ENCODE results near the gene PITPNM1.
A peak's percentile ranks its signal among the peaks of the same experiment; 100 is the strongest.

The PITPNM1 gene

DNA sequence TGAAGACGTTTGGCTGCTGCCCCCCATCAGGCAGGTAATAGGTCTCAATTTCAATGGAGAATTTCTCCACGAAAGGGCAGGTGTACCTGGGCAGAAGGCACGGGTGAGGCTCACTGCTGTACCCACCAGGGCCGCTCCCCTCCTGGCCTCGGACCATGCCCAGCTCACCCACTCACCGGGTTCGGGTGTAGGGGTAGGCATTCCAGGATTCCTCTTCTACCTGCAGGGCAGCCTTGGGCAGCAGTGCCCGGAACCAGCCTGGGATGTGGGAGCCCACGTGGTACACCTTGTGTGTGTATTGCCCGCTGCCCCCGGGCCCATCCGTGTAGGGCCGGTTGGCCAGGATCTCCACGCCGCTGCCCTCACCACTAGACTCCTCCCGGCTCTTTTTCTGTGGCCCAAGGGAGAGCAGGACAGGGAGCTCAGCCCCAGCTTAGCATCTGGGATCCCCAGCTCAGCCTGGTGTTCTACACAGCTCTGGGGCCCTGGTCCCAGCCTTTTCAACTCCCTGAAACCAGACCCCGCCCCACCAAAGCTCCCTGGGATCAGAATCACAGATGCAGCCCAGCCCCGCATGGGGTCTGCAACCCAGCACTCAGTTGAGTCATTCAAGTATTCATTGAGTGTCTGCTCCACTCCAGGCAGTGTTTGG is 2.7 kb downstream of the PITPNM1 start:
- Histone ChIP-seq H3K9me3 (ENCODE audit: insufficient read depth, low read length) (no peaks in the 10 kb centered on the region), H3K27me3 (ENCODE audit: insufficient read depth, insufficient read length) (peaks cover 8% of the 10 kb centered on the region), H3K4me1 (ENCODE audit: insufficient read depth, insufficient read length) (peaks cover 39% of the 10 kb centered on the region), H3K36me3 (ENCODE audit: insufficient read depth, insufficient read length, low read length) (peaks cover 67% of the 10 kb centered on the region), H3K9ac (ENCODE audit: insufficient read length, low read depth) (no peak overlapping the region), H3K4me3 (ENCODE audit: insufficient read length, low read depth) (no peak overlapping the region)
- TF ChIP-seq ZNF274 (IDR thresholded peaks at IDR 0.05; ENCODE audit: low read depth, low read length) (no peak), YY1 (IDR thresholded peaks at IDR 0.05; ENCODE audit: insufficient read depth, insufficient read length) (no peak), SUZ12 (IDR thresholded peaks at IDR 0.05; ENCODE audit: extremely low read depth, insufficient read depth, insufficient read length) (no peak)
- DNase-seq (ENCODE audit: low read depth, low spot score): no peak

DNA sequence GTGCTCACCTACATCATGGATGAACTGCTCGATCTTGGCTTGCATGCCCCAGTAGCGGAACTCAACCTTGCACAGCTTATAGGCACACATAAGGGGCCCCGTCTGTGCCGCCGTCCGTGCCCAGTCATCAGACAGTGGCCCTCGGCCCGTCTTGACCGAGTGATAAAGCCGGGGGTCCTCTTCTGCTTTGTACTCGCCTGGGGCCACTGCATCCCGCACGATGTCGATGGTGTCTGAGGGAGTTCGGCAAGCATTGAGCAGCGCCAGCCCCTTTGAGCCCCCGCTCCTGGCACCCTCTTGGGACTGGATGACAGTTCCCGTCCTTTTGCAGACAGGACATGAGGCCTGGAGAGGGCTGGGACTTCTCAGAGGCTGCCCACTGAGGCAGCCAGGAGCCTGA is 3.3 kb downstream of the PITPNM1 start:
- no peak overlapping the region for H3K4me3 ChIP-seq (ENCODE audit: insufficient read length, low read depth)
- peaks cover 8% of the 10 kb centered on the region for H3K27me3 ChIP-seq (ENCODE audit: insufficient read depth, insufficient read length)
- TF ChIP-seq YY1 (IDR thresholded peaks at IDR 0.05; ENCODE audit: insufficient read depth, insufficient read length): no peak
- TF ChIP-seq SUZ12 (IDR thresholded peaks at IDR 0.05; ENCODE audit: extremely low read depth, insufficient read depth, insufficient read length): no peak
- no peak for TF ChIP-seq ZNF274 (IDR thresholded peaks at IDR 0.05; ENCODE audit: low read depth, low read length)
- peaks cover 68% of the 10 kb centered on the region for H3K36me3 ChIP-seq (ENCODE audit: insufficient read depth, insufficient read length, low read length)
- no peaks in the 10 kb centered on the region for H3K9me3 ChIP-seq (ENCODE audit: insufficient read depth, low read length)
- DNase-seq (ENCODE audit: low read depth, low spot score): no peak
- no peak overlapping the region for H3K9ac ChIP-seq (ENCODE audit: insufficient read length, low read depth)
- H3K4me1 ChIP-seq (ENCODE audit: insufficient read depth, insufficient read length): peaks cover 37% of the 10 kb centered on the region

DNA sequence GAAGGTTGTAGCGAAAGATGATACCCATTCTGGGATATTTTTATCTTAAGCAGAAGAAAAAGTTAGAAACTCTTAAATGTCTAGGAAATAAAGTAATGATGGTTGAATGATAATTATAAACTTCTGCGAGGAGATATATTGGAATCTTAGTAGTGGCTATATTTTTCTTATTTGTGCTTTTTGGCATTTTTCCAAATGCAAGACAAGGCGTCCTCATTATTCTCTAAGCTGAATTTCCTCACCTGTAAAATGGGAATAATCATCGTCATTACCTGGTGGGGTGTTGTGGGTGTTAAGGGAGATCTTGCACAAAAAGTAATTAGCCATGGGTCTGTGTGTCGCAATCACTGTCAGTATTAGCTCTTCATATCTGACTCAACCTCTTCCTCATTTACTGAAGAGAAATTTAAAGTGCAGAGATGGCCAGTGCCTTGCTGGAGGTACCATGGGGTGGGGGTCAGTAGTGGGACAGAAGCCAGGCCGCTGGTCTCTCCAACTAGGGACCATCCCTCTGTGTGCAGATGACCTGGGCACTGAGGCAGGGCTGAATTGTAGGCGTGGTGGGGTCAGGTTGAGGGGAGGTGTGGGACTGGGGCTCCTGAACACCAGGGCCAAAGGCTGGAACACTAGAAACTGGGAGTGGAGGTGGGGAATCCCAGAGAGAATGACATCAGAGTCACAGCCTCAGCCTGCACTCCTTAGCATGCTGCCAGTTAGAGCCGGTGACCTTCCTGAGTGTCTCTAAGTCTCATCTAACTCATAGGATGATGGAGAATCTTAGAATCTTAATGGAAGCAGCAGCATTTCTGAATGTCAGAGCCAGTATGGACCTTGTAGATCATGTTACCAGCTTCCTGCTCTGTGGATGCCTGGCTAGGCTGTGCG is 4.1 kb downstream of the PITPNM1 start:
- Histone ChIP-seq H3K4me3 (ENCODE audit: insufficient read length, low read depth) (no peak overlapping the region), H3K9ac (ENCODE audit: insufficient read length, low read depth) (peak overlapping the region; percentile 34), H3K36me3 (ENCODE audit: insufficient read depth, insufficient read length, low read length) (peaks cover 69% of the 10 kb centered on the region), H3K4me1 (ENCODE audit: insufficient read depth, insufficient read length) (peaks cover 32% of the 10 kb centered on the region), H3K9me3 (ENCODE audit: insufficient read depth, low read length) (no peaks in the 10 kb centered on the region), H3K27me3 (ENCODE audit: insufficient read depth, insufficient read length) (peaks cover 8% of the 10 kb centered on the region)
- DNase-seq (ENCODE audit: low read depth, low spot score): no peak
- TF ChIP-seq YY1 (IDR thresholded peaks at IDR 0.05; ENCODE audit: insufficient read depth, insufficient read length) (no peak), SUZ12 (IDR thresholded peaks at IDR 0.05; ENCODE audit: extremely low read depth, insufficient read depth, insufficient read length) (no peak), ZNF274 (IDR thresholded peaks at IDR 0.05; ENCODE audit: low read depth, low read length) (no peak)

DNA sequence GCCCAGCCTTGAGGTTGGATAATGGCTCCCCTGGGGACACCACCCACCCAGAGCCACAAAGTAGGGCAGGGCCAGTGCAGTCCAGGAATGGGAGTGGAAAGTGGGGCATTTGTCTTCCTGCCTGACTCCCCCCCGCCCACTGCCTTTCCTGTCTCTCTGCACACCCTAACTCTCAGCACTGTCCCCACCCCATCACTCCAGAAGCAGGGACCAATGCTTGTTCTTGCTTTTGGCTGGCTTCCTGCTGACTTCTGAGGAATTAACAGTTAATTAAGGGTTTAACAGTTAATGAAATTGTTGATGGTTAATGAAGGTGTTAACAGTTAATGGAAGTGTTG is 4.7 kb downstream of the PITPNM1 start:
- no peak for DNase-seq (ENCODE audit: low read depth, low spot score)
- H3K4me3 ChIP-seq (ENCODE audit: insufficient read length, low read depth): no peak overlapping the region
- TF ChIP-seq SUZ12 (IDR thresholded peaks at IDR 0.05; ENCODE audit: extremely low read depth, insufficient read depth, insufficient read length) (no peak), YY1 (IDR thresholded peaks at IDR 0.05; ENCODE audit: insufficient read depth, insufficient read length) (no peak), ZNF274 (IDR thresholded peaks at IDR 0.05; ENCODE audit: low read depth, low read length) (no peak)
- H3K9me3 ChIP-seq (ENCODE audit: insufficient read depth, low read length): no peaks in the 10 kb centered on the region
- no peak overlapping the region for H3K9ac ChIP-seq (ENCODE audit: insufficient read length, low read depth)
- peaks cover 8% of the 10 kb centered on the region for H3K27me3 ChIP-seq (ENCODE audit: insufficient read depth, insufficient read length)
- peaks cover 30% of the 10 kb centered on the region for H3K4me1 ChIP-seq (ENCODE audit: insufficient read depth, insufficient read length)
- peaks cover 75% of the 10 kb centered on the region for H3K36me3 ChIP-seq (ENCODE audit: insufficient read depth, insufficient read length, low read length)

DNA sequence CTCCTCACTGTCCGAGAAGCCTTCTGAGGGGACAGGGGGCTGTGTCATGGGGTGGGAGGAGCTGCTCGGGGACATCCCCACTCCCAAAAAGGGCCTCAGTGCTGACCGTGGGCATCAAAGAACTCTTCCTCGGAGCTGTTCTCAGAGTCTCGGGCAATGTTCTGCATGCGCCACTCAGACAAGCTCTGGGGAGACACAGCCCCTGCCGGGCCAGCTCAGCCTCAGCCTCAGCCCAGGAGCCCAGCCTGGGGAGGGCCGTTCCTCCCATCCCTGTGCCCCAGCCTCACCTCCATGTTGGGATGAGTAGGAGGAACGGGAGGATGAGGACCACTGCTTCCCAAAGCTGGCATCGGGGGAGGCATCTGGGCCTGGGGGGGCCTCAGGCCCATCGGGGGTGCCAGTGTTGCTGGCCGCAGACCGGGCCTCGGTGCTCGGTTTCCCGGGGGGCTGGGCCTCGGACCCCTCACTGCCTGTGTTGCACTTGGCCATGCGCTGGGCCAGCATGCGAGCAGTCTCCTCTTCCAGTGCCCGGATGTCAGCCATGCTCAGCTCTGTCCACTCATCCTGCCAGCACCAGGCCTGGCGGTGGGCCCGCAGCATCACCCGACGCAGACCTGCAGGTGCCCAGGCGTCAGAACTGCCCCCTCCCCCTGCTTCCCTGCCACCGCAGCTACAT is 5.2 kb downstream of the PITPNM1 start:
- peaks cover 8% of the 10 kb centered on the region for H3K27me3 ChIP-seq (ENCODE audit: insufficient read depth, insufficient read length)
- peaks cover 80% of the 10 kb centered on the region for H3K36me3 ChIP-seq (ENCODE audit: insufficient read depth, insufficient read length, low read length)
- peaks cover 33% of the 10 kb centered on the region for H3K4me1 ChIP-seq (ENCODE audit: insufficient read depth, insufficient read length)
- H3K4me3 ChIP-seq (ENCODE audit: insufficient read length, low read depth): no peak overlapping the region
- TF ChIP-seq YY1 (IDR thresholded peaks at IDR 0.05; ENCODE audit: insufficient read depth, insufficient read length) (no peak), ZNF274 (IDR thresholded peaks at IDR 0.05; ENCODE audit: low read depth, low read length) (no peak), SUZ12 (IDR thresholded peaks at IDR 0.05; ENCODE audit: extremely low read depth, insufficient read depth, insufficient read length) (no peak)
- H3K9me3 ChIP-seq (ENCODE audit: insufficient read depth, low read length): no peaks in the 10 kb centered on the region
- no peak overlapping the region for H3K9ac ChIP-seq (ENCODE audit: insufficient read length, low read depth)
- no peak for DNase-seq (ENCODE audit: low read depth, low spot score)

DNA sequence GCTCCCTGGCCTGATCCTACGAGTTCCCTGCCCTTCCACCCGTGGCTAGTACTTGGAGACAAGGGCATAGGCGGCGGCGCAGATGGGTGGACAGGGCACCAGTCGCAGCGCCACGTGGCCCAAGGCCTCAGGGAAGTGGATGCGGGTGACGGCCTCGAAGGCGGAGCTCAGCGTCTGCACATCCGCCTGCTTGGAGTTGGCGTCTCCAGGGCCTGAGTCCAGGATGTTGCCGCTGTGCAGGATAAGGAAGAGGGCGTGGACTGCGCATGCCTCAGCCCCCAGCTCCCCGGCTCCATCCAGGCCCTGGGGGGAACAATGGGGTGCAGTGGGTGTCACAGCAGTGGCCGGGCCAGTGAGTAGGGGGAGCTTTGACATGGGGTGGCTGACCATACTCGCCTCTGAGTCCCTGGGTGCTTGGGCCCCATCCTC is 6.6 kb downstream of the PITPNM1 start:
- peaks cover 34% of the 10 kb centered on the region for H3K4me1 ChIP-seq (ENCODE audit: insufficient read depth, insufficient read length)
- no peak for DNase-seq (ENCODE audit: low read depth, low spot score)
- H3K36me3 ChIP-seq (ENCODE audit: insufficient read depth, insufficient read length, low read length): peaks cover 91% of the 10 kb centered on the region
- H3K4me3 ChIP-seq (ENCODE audit: insufficient read length, low read depth): no peak overlapping the region
- H3K9me3 ChIP-seq (ENCODE audit: insufficient read depth, low read length): no peaks in the 10 kb centered on the region
- no peak overlapping the region for H3K9ac ChIP-seq (ENCODE audit: insufficient read length, low read depth)
- H3K27me3 ChIP-seq (ENCODE audit: insufficient read depth, insufficient read length): peaks cover 2% of the 10 kb centered on the region
- TF ChIP-seq ZNF274 (IDR thresholded peaks at IDR 0.05; ENCODE audit: low read depth, low read length): no peak

All from NT2/D1 (cell line).